ENCODE measurements around the gene CPNE7. TPM values are rescaled to one million over a fixed set of nuclear protein-coding genes. Genes with fewer than 3 reads are reported as not detected.

The CPNE7 gene
- 5.5 TPM for total RNA-seq (ENCODE audit: unreplicated experiment)
- long read RNA-seq, partial matches to known transcripts: 0 of 1 reads
- long read RNA-seq, other reads (novel, unspliced or antisense): 0 of 1 reads

DNA sequence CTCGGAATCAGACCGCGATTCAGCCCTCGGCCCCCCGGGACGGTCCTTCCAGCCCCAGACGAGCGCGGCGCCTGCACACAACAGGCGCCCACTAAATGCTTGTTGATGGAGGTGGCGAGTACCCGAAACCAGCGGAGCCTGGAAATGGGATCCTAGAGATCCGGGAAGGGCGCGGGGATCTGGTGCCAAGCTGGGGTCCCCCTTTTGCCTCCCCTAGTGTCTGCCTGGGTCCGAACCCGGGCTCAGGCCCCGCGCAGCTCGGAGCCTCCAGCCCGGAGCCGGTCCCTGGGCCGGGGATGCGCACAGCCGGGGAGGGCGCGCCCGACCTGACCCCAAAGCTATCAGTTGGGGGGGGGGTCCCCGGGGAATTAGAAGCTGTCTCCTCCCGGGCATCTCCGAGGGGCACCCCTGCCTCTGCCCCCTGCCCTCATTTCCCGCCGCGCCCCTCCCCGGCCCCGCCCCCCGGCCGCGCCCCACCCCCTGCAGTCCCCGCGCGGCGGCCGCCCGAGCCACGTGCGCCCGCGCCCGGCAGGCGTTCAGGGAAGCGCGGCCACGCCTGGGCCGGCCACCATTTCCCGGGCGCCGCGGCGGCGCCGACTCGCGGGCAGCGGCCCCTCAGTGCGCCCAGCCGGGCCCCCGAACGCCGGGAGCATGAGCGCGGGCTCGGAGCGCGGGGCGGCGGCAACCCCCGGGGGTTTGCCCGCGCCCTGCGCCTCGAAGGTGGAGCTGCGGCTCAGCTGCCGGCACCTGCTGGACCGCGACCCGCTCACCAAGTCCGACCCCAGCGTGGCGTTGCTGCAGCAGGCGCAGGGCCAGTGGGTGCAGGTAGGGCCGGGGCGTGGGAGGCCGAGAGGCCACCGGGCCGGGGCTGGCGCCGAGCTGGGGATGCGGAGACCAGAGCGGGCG is at the start of gene CPNE7:
TSS of gene CPNE7 (plus strand) at position 512 of the 906 bp plus-strand sequence. CDS start at position 652, 140 bp downstream.
- no peak for DNase-seq (ENCODE audit: low spot score)
- peaks cover 12% of the 10 kb centered on the region for H3K27me3 Mint-ChIP-seq (ENCODE audit: unreplicated experiment)
- no peak within 1 kb of the TSS for H3K4me3 Mint-ChIP-seq (ENCODE audit: unreplicated experiment)
- H3K4me1 Mint-ChIP-seq (ENCODE audit: unreplicated experiment): peaks cover 21% of the 10 kb centered on the region
- no peaks in the 10 kb centered on the region for H3K36me3 Mint-ChIP-seq (ENCODE audit: low read depth, unreplicated experiment)
- H3K27ac Mint-ChIP-seq (ENCODE audit: unreplicated experiment): no peak within 1 kb of the TSS
- H3K9me3 Mint-ChIP-seq (ENCODE audit: unreplicated experiment): no peaks in the 10 kb centered on the region
- no peak for TF ChIP-seq CTCF (IDR thresholded peaks at IDR 0.05; ENCODE audit: unreplicated experiment)

GRCh38 chr16:89529097-89529496 is 46.5 kb upstream of the CPNE7 start:
- peak overlapping the region; percentile 26 for H3K4me3 Mint-ChIP-seq (ENCODE audit: unreplicated experiment)
- TF ChIP-seq CTCF (IDR thresholded peaks at IDR 0.05; ENCODE audit: unreplicated experiment): no peak
- H3K36me3 Mint-ChIP-seq (ENCODE audit: low read depth, unreplicated experiment): peaks cover 41% of the 10 kb centered on the region
- no peaks in the 10 kb centered on the region for H3K9me3 Mint-ChIP-seq (ENCODE audit: unreplicated experiment)
- H3K27ac Mint-ChIP-seq (ENCODE audit: unreplicated experiment): peak overlapping the region; percentile 76
- peaks cover 14% of the 10 kb centered on the region for H3K27me3 Mint-ChIP-seq (ENCODE audit: unreplicated experiment)
- peaks cover 54% of the 10 kb centered on the region for H3K4me1 Mint-ChIP-seq (ENCODE audit: unreplicated experiment)
- no peak for DNase-seq (ENCODE audit: low spot score)

GRCh38 chr16:89530401-89531381 is 44.9 kb upstream of the CPNE7 start:
- peaks cover 54% of the 10 kb centered on the region for H3K4me1 Mint-ChIP-seq (ENCODE audit: unreplicated experiment)
- peaks cover 49% of the 10 kb centered on the region for H3K36me3 Mint-ChIP-seq (ENCODE audit: low read depth, unreplicated experiment)

DNA sequence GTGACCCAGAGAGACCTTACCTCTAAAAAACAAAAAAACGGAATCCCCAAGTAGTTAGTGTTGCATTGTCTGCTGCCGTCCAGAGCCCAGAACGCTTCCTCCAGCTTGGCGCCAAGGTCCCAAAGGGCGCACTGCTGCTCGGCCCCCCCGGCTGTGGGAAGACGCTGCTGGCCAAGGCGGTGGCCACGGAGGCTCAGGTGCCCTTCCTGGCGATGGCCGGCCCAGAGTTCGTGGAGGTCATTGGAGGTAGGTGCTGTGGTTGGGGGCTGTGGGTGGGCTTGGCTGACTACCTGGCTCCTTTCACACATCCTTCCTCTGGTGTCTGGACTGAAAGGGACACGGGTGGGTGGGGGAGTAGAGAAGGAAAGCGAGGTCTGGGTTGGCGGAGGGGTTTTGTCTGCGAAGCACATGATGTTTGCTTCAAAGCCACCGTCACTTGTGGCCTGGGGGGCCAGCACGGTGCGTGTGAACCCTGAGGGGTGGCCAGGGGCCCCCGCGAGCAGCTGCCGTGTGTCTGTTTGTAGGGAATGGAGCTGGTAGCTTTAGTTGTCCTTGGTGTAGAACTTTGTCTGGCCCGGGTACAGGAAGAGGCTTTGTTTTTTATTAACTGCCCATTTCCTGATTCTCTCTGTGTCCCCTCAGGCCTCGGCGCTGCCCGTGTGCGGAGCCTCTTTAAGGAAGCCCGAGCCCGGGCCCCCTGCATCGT is 43.6 kb upstream of the CPNE7 start:
- no peak for DNase-seq (ENCODE audit: low spot score)
- Mint-ChIP-seq H3K4me1 (ENCODE audit: unreplicated experiment) (peaks cover 45% of the 10 kb centered on the region), H3K4me3 (ENCODE audit: unreplicated experiment) (peak overlapping the region; percentile 68), H3K27ac (ENCODE audit: unreplicated experiment) (peak overlapping the region; percentile 77), H3K36me3 (ENCODE audit: low read depth, unreplicated experiment) (peaks cover 49% of the 10 kb centered on the region), H3K9me3 (ENCODE audit: unreplicated experiment) (no peaks in the 10 kb centered on the region), H3K27me3 (ENCODE audit: unreplicated experiment) (peaks cover 8% of the 10 kb centered on the region)
- TF ChIP-seq CTCF (IDR thresholded peaks at IDR 0.05; ENCODE audit: unreplicated experiment): no peak

More at GRCh38 chr16:89530401-89531381, 44.9 kb upstream of the CPNE7 start:
- Mint-ChIP-seq H3K4me3 (ENCODE audit: unreplicated experiment) (no peak overlapping the region), H3K27me3 (ENCODE audit: unreplicated experiment) (peaks cover 9% of the 10 kb centered on the region), H3K27ac (ENCODE audit: unreplicated experiment) (no peak overlapping the region), H3K9me3 (ENCODE audit: unreplicated experiment) (no peaks in the 10 kb centered on the region)
- no peak for DNase-seq (ENCODE audit: low spot score)
- TF ChIP-seq CTCF (IDR thresholded peaks at IDR 0.05; ENCODE audit: unreplicated experiment): no peak
